Measurements from ENCODE around the gene UBL4A. TPM values are rescaled to one million over a fixed set of nuclear protein-coding genes. Genes with fewer than 3 reads are reported as not detected.
A peak's percentile ranks its signal among the peaks of the same experiment; 100 is the strongest.

Gene UBL4A
- total and polyA plus RNA-seq, 9 of the 15 experiments (the other 6 are each of a cell fraction or from before 2014, with no cell fraction given), result 15.2 to 140 (median 100) TPM

DNA sequence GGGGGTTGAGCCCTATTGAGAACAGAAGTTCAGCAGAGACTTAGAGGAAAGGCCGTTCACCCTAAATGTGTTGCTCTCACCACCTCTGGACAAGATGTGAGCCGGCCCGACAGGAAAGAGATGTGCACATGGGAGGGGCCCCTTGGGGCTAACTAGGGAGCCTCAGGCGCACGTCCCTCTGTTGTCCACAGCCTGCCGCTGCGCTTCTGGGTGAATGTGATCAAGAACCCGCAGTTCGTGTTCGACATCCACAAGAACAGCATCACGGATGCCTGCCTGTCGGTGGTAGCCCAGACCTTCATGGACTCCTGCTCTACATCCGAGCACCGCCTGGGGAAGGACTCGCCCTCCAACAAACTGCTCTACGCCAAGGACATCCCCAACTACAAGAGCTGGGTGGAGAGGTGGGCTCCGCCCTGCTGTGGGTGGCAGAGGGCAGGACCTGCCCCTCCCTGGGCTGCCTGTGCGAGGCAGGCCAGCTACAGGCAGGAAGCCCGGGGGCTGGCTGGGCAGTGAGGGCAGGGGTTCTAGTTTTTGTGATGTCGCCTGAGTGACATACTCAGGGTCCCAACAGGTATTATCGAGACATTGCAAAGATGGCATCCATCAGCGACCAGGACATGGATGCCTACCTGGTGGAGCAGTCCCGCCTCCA, 15.4 kb downstream of the UBL4A start:
- Histone ChIP-seq H2AFZ (ENCODE audit: low read depth, low read length) (no peak overlapping the region), H4K20me1 (replicated peaks; ENCODE audit: control insufficient read depth, insufficient read depth, low read length) (no peaks in the 10 kb centered on the region), H3K36me3 (ENCODE audit: control insufficient read depth, insufficient read depth, low read length) (peaks cover 61% of the 10 kb centered on the region; the same call in 2 of the 3 replicates), H3K4me3 (no peak overlapping the region), H3K4me2 (ENCODE audit: insufficient read depth, low read length) (no peak overlapping the region), H3K79me2 (ENCODE audit: control insufficient read depth, insufficient read depth, low read length) (no peaks in the 10 kb centered on the region), H3K9ac (ENCODE audit: insufficient read depth in 1 of 2, low read depth in 2 of 2, low read length in 2 of 2) (no peak overlapping the region), H3K27ac (ENCODE audit: extremely low read depth, low read depth, low read length) (no peak overlapping the region), H3K4me1 (replicated peaks in 1 of 2; ENCODE audit: control insufficient read depth in 2 of 2, insufficient read depth in 2 of 2, low read length in 2 of 2) (peaks cover 0 to 14% of the 10 kb centered on the region in 2 experiments; a peak in 2 of 5 replicates), H3K9me3 (replicated peaks; ENCODE audit: control insufficient read depth, insufficient read depth, low read depth, low read length) (no peaks in the 10 kb centered on the region), H3K27me3 (ENCODE audit: control insufficient read depth in 2 of 2, insufficient read depth in 2 of 2, low read length in 2 of 2) (no peaks in the 10 kb centered on the region), H3K9me1 (ENCODE audit: control insufficient read depth, insufficient read depth, low read length) (no peaks in the 10 kb centered on the region)
- DNase-seq (ENCODE audit: extremely low read depth in 1 of 4, low spot score in 3 of 4) (no peak), FAIRE-seq (no peak), ATAC-seq (no peak)
- 93% methylated on average over 16 of the region's 23 CpGs for WGBS (ENCODE audit: insufficient coverage, low coverage, missing lambda C conversion rate)
- ChIA-PET CTCF (ENCODE audit: low intra/inter-chr PET ratio) (no interaction called here), POLR2A (interaction anchor here (1.1 kb wide), 1 partner anchor 7 kb away, joined by 4 read pairs; the partner anchor contains the start of gene LAGE3)
- no peak for TF ChIP-seq HDAC3 (IDR thresholded peaks at IDR 0.05; ENCODE audit: borderline replicate concordance, partially characterized antibody)
- TF ChIP-seq RBFOX2 (IDR thresholded peaks at IDR 0.05; ENCODE audit: low read depth, low read length), result 0 out of 2 replicates have a peak, but pooled peaks have one; percentile 28
- TF ChIP-seq OTX1 (CRISPR knock-in tag; IDR thresholded peaks at IDR 0.05), result no peak
- intact Hi-C loops (cut with micrococcal nuclease) (no loop called here), in situ Hi-C loops (cut with MboI) (no loop called here)
- no TSS peak for BruUV-seq (replicated peaks)

DNA sequence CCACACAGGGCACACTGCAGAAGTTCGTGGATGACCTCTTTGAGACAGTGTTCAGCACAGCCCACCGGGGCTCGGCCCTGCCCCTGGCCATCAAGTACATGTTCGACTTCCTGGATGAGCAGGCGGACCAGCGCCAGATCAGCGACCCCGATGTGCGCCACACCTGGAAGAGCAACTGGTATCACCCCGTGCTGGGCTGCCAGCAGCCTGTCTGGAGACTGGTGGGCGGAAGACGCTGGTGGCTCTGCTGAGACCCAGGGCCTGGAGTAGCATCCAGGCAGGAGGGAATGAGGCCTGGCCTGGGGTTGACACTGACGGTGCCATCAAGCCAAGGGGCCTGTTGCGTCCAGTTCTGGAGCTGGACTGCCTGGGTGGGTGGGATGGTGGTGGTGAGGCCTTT, 16.0 kb downstream of the UBL4A start:
- in situ Hi-C loops (cut with MboI) (no loop called here), intact Hi-C loops (cut with micrococcal nuclease) (no loop called here)
- no peak for FAIRE-seq
- no peaks in the 10 kb centered on the region for H4K20me1 ChIP-seq (replicated peaks; ENCODE audit: control insufficient read depth, insufficient read depth, low read length)
- no peak for ATAC-seq
- H3K4me3 ChIP-seq, result no peak overlapping the region
- peaks cover 0 to 14% of the 10 kb centered on the region in 2 experiments; a peak in 2 of 5 replicates for H3K4me1 ChIP-seq (replicated peaks in 1 of 2; ENCODE audit: control insufficient read depth in 2 of 2, insufficient read depth in 2 of 2, low read length in 2 of 2)
- H3K79me2 ChIP-seq (ENCODE audit: control insufficient read depth, insufficient read depth, low read length), result no peaks in the 10 kb centered on the region
- no peaks in the 10 kb centered on the region for H3K27me3 ChIP-seq (ENCODE audit: control insufficient read depth in 2 of 2, insufficient read depth in 2 of 2, low read length in 2 of 2)
- H3K9me1 ChIP-seq (ENCODE audit: control insufficient read depth, insufficient read depth, low read length), result no peaks in the 10 kb centered on the region
- peaks cover 67% of the 10 kb centered on the region; the same call in 2 of the 3 replicates for H3K36me3 ChIP-seq (ENCODE audit: control insufficient read depth, insufficient read depth, low read length)
- no peaks in the 10 kb centered on the region for H3K9me3 ChIP-seq (replicated peaks; ENCODE audit: control insufficient read depth, insufficient read depth, low read depth, low read length)
- ChIA-PET CTCF (ENCODE audit: low intra/inter-chr PET ratio) (no interaction called here), POLR2A (interaction anchor here (1.1 kb wide), 1 partner anchor 8 kb away, joined by 4 read pairs; the partner anchor contains the start of gene LAGE3)
- H2AFZ ChIP-seq (ENCODE audit: low read depth, low read length), result no peak overlapping the region
- H3K9ac ChIP-seq (ENCODE audit: insufficient read depth in 1 of 2, low read depth in 2 of 2, low read length in 2 of 2), result no peak overlapping the region; a peak in 1 of 4 replicates
- H3K4me2 ChIP-seq (ENCODE audit: insufficient read depth, low read length), result no peak overlapping the region
- no peak for TF ChIP-seq ZNF354B (CRISPR knock-in tag; IDR thresholded peaks at IDR 0.05)
- no peak for TF ChIP-seq PHB (CRISPR knock-in tag; IDR thresholded peaks at IDR 0.05)
- no peak for TF ChIP-seq SMAD4 (CRISPR knock-in tag; conservative IDR thresholded peaks at IDR 0.05)
- TF ChIP-seq E4F1 (CRISPR knock-in tag; IDR thresholded peaks at IDR 0.05; ENCODE audit: borderline replicate concordance), result no peak
- TF ChIP-seq MAFK (IDR thresholded peaks at IDR 0.05; ENCODE audit: low read length), result no peak
- no peak for TF ChIP-seq THRAP3 (IDR thresholded peaks at IDR 0.05; ENCODE audit: borderline replicate concordance)
- no peak for TF ChIP-seq ETV6 (IDR thresholded peaks at IDR 0.05; ENCODE audit: borderline replicate concordance in 1 of 2, low read depth in 2 of 2, low read length in 1 of 2)
- no peak for TF ChIP-seq ETV6 (CRISPR knock-in tag; IDR thresholded peaks at IDR 0.05; ENCODE audit: borderline replicate concordance)
- TF ChIP-seq ZNF764 (CRISPR knock-in tag; IDR thresholded peaks at IDR 0.05; ENCODE audit: low read depth), result no peak
- no peak for TF ChIP-seq LARP7 (IDR thresholded peaks at IDR 0.05)
- no peak overlapping the region for H3K27ac ChIP-seq (ENCODE audit: extremely low read depth, low read depth, low read length)
- DNase-seq (ENCODE audit: extremely low read depth in 1 of 4, low spot score in 3 of 4), result no peak
- WGBS (ENCODE audit: insufficient coverage, low coverage, missing lambda C conversion rate), result 94% methylated on average over 5 of the region's 14 CpGs
- BruUV-seq (replicated peaks), result no TSS peak
